DMS79 treated with DMSO at 0.1 percent for 48 hours (cell line): ENCODE measurements around the gene SERPINB10.
A peak's percentile ranks its signal among the peaks of the same experiment; 100 is the strongest.
"Not testable (repeated sequence)": the region's sequence is repeated elsewhere in the genome, so short reads cannot be mapped to it uniquely, and the experiment has no call there.

Source experiments
- DNase-seq: peaks from one replicate; lab custom pipeline; 2025; lab: John Stamatoyannopoulos, UW

SERPINB10 gene

DNA sequence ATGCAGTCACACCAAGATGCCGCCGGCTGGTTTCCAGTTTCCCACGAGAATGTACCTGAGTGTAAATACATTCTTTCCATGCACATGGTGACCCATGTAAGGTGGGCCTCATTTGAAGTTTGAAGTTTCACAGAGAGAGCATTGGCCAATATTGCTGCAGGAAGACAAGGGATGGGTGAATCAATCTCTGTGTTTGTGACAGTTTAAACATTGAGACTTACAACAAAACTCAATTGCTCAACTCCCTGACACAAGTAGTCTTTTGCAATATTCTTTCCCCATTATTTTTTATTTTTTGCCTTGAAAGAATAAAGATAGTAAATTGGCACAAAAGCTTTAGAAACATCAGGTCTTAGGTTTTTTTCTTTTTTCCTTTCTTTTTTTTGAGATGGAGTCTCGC is 15.2 kb upstream of the SERPINB10 start:
- DNase-seq = no peak

DNA sequence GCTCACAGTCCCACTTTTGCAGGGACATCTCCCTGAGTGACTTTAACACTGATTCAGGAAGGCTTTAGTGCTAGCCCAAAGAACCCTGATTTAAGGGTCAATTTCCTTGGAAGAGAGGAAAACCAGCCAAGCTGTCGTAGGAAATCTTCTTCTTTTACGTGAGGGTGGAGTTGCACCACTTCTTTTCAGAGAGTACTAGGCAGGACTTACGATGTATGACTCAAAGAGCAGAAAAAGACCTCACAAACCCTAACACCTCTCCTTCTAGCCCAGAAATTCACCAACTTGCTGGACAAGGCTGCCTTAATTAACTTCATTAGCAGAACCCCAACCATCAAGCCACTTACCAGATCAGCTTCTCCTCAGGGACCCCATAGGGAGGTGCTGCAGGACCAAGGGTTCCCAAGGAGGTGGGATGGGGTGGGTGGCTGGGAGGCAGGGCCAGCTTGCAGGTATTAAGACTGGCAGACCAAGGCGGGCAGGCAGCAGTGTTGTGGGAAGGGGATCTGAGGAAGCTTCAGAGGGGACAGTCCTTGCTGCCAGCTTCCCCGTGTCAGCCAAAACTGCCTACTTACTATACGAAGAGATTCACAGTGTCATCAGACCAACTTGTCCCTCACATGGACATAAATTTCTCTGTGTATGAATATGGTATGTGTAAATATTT is 13.5 kb upstream of the SERPINB10 start:
- no peak for DNase-seq

DNA sequence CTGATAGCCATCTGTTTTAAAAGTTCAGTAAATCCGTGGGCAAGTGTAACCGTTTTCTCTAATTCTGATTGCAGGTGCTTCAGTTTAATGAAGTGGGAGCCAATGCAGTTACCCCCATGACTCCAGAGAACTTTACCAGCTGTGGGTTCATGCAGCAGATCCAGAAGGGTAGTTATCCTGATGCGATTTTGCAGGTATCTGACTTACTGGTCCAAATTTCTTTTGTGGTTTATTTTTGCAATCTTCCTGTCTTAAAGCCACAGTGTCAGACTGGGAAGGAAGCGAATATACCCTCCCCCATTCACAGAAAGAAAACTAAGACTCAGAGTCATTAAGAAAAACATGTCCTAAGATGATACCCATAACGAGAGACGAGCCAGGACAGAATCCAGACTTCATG is 12.6 kb upstream of the SERPINB10 start:
- DNase-seq = no peak

DNA sequence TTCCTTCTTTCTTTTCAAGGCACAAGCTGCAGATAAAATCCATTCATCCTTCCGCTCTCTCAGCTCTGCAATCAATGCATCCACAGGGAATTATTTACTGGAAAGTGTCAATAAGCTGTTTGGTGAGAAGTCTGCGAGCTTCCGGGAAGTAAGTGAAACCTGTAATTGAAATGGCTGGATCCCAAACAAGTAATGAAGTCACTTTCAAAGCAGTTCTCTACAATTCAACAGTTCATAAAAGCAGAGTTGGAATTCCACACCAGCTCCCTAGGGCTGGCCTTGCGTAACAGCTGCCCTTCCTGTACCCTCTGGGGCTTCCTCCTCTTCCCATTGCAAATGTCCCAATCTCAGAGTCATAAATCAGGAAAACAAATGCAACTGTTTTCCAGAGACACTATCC is 10.7 kb upstream of the SERPINB10 start:
- no peak for DNase-seq

DNA sequence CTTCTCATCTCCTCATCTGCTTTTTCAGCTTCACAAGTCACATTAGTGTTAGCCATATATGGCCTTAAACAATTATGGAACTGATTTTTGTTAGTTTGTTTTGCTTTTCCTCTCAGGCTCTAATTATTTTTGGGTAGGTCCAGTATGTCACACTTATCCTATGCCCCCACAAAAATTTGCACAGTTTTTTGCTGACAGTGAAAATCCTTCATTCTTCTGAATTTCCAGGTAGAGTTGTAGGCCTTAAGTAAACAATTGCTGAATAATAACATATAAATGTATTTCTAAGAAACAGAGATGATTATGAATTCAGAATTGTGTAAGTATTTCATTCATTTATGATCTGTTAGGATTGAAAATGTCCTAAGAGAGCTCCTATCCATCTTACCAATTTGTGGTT is 8.6 kb upstream of the SERPINB10 start:
- no peak for DNase-seq

DNA sequence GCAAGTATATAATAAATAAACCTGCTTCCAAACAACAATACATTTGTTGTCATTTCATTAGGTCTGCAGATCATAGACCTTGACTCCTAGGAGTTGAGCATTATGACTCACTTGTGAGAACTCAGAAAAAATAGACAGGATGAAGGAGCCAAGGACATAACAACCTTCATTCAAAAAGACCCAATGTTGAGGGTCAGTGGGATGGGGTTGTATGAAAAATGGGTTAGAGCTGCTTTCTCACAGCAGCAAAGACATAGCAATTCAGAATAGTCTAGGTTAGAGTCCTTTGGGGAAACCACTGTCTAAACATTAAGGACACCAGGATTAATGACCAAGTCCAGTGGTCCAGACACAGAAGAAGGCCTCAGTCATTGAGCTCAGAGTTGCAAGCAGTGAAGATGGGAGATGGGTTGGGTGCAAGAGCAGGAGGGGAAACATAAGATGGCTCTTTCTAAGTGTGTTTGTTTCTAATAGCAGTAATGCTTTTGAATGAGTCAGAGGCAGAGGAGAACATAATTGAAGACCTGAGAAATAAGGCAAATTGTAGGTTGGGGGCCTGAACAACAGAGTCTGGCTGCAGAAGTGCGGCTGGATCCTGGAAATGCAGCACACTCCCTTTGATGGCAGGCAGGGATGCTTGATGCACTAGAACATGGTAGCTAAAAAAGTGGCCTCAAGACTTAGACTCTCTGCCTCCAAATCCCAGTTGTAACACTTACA is 3.7 kb upstream of the SERPINB10 start:
- no peak for DNase-seq

DNA sequence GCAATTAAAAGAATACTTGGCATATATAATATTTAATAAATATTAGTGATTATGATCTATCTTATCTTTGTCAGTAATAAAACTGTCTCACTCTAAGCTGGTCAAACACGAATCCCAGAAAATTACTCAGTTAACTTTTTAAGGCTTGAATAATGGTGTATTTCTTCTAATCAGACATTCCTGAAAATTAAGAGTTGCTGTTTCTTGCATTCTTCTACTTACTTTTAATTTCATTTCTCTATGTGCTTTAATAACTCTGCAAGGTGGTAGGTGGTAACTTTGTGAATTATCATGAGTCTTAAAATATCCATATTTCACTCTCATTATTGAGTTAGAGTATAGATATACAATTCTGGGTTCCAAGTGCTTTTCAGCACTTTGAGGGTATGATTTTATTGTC is 3.1 kb upstream of the SERPINB10 start:
- no peak for DNase-seq

DNA sequence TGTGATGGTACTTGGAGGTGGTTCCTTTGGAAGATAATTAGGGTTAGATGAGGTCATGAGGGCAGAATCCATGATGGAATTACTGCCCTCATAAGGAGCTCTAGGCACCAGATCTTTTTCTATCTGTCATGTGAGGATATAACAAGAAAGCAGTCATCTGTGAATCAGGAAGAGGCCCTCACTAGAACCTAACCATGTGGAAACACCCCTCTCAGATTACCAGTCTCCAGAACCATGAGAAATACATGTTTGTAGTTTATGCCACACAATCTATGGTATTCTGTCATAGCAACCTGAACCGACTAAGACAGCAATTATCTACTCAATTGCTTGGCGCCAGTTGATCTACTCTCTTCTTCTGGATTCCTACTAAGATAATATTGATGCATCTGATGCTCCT is 2.4 kb upstream of the SERPINB10 start:
- no peak for DNase-seq

DNA sequence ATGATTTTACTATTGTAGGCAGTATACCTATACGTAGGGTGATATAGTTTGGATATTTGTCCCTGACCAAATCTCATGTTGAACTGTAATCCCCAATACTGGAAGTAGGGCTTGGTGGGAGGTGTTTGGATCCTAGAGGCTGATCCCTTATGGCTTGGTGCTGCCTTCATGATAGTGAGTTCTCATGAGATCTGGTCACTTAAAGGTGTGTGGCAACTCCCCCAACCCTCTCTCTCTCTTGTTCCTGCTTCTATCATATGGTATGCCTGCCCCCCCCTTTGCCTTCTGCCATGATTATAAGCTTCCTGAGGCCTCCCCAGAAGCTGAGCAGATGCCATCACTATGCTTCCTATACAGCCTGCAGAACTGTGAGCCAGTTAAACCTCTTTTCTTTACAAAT is 1.7 kb upstream of the SERPINB10 start:
- no peak for DNase-seq

DNA sequence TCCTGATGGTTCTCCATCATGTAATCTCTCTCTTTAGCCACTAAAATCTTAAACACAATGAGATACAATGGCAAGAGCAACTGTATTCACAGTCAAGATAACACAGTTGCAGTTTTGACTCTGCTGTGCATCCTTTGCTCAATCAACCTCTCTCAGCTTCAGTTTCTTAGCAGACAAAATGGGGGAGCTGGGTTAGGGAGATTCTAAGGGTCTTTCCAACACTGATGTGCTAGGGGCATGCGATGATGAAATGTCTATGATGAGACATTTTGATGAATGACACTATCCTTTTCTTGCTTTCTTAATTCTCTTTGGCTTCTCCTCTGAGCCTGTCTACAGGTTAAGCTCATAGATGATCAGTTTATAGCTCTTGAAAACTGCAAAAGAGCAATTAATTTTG is 1.1 kb downstream of the SERPINB10 start:
- DNase-seq = no peak

DNA sequence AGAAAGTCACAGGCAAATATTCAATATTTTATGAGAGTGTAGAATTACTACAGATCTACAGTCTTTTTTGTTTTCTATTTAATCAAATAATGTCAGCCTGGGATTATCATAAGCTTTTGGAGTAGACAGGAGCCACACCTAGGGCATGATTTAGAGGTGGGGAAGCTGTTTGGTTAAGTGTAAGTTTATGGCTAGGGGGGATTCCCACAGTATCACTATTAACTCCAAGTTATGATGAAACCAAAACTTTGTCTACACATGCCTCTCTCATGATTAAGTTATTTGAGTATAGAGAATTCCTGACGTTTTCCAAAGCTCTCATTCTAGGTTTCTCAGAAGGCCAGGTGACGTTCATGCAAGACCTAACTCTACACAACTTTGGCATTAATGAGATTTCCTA is 2.1 kb downstream of the SERPINB10 start:
- DNase-seq = no peak

DNA sequence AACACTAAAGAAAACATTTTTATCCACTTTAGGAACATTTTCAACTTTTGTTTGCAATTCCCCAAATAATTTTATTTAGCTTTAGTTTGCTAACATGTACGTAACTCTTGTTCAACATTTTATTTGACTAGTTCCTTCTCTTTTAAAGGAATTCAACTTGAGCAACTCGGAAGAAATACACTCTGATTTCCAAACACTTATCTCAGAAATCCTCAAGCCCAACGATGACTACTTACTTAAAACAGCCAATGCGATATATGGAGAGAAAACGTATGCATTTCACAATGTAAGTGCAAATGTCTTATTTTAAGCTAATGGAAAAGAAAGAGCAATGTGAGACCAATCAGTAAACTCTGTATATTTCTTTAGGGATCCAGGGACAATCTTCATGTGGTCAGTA is 10.1 kb downstream of the SERPINB10 start:
- DNase-seq = no peak

DNA sequence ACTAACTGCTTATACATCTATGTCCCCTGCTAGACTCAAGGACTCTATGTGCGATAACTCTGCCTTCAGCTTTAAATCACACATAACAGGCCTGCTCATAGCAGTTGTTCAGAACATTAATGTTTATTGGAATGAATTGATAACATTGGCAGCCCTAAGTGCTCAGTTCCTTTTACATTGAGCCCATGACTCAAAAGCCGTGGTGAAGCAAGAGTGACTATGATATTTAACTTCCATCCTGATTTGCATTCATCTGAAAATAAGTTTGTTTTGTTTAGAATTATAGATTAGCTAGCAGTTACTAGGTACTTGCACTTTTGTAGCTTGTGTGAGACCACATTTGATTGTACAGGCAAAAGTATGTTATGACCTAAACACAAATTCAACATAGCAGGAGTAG is 14.3 kb downstream of the SERPINB10 start:
- no peak for DNase-seq

DNA sequence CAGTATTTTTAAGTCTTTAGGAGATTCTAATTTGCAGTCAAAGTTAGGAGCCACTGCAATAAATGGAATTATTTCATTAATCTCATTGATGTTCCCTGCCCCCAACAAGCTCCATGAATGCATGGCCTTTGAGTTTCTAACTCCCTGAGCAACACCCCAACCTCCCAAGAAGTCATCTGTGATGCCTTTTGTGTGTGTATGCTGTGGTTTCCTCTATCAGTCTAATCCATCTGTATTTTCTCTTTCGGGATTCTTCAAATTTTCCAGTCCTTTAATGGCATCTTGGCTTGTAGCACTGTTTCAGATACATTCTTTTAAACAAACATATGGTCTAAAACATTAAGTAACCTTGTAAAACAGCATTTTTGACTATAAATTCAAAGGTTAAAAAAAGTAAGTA is 16.8 kb downstream of the SERPINB10 start:
- DNase-seq = no peak

DNA sequence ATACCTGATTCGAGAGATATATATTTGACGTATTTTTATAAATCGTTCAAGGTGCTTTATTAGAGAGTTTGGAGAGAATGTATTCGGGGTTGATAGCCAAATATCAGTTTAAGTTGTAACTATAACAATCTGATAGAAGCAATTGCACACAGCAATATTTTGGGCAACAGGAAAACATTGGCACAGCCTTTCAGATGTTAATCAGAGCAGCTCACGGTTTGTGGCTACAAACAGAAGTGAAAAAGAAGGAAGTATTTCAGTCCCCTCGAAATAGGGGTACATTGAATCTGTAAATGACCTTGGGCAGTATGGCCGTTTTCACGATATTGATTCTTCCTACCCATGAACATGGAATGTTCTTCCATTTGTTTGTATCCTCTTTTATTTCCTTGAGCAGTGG is 20.6 kb downstream of the SERPINB10 start:
- no peak for DNase-seq

DNA sequence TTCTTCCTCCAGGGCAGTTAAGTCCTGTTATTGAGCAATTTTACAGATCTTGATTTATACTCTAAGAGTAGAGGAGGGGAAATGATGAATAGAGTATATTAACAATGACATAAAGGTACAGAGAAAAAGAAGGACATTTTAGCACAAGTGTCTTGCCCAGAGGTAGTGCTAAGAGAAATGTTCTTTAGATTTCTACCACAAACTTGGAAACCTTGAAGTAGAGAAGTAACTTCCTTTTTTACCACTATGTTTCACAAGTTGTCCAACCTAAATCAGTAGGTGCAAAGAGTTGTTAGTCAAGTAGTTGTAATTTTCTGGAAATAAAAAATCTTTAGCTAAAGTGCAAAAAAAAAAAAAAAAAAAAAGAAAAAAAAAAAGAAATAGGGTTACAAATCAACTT is 21.6 kb downstream of the SERPINB10 start:
- not testable (repeated sequence) for DNase-seq

DNA sequence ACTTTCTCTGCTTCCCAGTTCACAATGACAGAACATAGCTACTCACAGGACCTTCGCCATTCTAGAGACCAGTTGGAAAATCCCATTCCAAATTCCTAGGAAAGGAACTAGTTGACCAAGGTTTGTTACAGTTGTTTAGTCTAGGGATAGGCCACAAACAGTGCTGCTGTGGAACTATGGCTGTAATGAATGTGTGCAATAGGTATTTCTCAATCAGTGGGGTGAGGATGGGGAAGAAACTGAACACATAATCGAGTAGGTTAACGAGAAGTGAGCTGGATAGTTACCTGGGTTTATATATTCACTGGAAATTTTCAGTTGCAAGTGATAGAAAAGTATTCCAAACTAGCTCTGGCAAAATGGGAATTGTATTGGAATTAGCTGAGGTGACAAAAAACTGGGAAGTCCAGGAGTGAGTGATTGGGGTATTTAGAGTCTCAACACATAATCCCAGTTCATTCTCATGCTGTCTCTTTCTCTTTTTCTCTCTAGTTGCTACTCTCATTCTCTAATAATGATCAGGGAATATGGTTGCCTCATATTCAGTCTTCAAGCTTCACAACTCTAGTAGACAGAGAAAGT is 23.1 kb downstream of the SERPINB10 start:
- DNase-seq = no peak

DNA sequence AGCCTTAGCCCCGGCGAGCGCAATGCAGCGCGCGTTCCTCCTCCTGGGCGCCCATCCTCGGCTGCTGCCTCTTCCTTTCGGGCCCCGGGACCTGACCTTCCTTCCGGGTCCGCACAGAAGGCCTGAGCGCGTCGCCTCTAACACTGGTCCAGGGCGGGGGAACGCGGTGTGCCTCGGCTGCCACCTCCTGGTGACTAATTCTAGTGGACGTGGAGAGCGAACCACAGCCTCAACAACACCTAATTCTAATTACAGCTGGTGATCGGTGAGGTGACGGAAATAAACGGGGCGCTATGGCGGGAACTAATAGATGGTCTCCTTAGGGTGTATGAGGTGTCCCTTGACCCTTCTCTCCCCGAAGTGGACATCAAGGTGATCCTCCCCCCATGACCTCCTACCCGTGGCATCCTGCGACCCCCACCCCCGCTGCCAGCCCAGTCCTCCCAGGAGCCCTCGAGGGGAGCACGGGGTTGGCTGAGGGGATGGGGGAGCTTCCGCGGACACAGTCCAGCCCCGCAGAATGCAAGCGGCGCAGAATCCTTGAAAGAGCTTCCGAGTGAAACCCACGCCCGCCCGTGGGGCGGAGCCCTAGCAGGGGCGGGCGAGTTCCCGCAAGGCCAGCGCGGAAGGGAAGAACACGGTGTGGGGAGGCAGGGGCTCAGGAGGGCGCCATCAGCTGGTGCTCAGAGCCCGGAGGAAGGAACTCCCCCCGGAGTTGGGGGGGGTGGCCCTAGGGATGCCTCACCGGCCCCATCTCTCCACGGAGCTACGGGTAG is 28.6 kb downstream of the SERPINB10 start:
- peak; percentile 47 for DNase-seq

DNA sequence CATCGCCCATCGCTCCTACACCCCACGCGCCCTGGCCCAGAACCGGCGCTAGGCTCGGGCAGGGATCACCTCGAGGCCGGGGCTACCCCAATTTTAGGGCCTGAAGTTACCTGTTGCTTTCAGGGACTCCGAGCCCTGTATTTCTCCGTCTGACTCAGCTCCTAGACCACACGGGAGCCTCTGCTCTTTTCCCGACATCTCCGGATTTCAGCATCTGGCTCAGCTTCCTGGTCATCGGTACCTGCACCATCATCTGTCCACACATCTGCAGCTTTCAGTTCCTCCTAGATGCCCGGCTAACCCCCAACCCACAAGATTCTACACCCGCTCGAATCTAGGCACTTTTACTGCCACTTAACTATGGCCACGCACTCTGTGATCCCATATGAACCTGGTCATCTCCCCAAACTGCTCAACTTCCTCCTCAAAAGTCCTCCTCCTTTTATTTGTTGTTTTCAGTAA is 29.2 kb downstream of the SERPINB10 start:
- no peak for DNase-seq

DNA sequence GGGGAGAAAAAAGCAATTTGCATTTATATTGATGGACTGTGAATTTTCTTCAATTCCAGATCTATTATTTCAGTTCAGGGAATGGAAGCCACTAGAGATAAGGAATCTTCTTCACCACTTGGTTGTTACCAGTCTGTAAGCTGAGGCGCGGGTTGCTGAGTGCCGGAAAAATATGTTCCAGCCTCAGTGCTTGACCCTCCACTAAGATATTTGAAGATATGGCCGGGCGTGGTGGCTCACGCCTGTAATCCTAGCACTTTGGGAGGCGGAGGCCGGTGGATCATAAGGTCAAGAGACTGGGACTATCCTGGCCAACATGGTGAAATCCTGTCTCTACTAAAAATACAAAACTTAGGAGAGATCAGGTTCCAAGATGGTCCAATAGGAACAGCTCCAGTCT is 32.2 kb downstream of the SERPINB10 start:
- no peak for DNase-seq

DNA sequence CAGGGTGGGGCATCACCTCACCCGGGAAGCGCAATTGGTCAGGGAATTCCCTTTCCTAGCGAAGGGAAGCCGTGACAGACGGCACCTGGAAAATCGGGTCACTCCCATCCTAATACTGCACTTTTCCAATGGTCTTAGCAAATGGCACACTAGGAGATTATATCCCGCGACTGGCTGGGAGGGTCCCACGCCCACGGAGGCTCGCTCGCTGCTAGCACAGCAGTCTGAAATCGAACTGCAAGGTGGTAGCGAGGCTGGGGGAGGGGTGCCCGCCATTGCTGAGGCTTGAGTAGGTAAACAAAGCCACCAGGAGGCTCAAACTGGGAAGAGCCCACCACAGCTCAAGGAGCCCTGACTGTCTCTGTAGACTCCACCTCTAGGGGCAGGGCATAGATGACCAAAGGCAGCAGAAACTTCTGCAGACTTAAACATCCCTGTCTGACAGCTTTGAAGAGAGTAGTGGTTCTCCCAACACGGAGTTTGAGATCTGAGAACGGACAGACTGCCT is 32.8 kb downstream of the SERPINB10 start:
- not testable (repeated sequence) for DNase-seq

DNA sequence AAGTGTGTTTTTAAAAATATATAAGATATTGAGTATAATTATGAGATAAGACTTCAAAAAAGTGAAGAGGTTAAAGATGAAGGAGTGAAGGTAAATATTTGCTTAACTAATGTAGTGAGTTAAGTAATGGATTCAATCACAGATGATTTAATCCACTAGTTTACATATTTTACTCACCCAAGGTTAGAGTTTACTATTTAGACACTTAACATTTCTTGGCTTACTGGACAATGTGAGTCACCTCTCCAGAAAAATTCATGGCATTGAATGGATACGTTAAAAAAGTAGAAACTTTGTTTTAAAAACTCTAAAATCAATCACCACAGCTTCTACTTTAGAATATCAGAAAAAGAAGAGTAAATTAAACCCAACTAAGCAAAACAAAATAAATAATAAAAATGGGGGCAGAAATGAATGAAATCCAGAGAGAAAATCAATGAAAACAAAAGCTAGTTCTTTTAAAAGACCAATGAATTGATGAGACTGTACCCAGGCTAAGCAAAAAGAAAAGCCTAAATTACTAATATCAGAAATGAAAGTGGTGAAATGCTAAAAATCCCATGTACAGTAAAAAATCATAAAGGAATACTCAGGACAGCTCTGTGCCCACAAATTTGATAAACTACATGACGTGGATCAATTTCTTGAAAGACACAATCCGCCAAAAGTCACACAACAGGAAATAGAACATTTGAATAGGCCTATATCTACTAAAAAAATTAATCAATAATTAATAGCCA is 39.5 kb downstream of the SERPINB10 start:
- DNase-seq = no peak
